ENCODE measurements around the gene TLCD3B.

TLCD3B gene, protein sequence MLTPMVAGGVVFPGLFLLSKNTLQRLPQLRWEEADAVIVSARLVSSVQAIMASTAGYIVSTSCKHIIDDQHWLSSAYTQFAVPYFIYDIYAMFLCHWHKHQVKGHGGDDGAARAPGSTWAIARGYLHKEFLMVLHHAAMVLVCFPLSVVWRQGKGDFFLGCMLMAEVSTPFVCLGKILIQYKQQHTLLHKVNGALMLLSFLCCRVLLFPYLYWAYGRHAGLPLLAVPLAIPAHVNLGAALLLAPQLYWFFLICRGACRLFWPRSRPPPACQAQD

DNA sequence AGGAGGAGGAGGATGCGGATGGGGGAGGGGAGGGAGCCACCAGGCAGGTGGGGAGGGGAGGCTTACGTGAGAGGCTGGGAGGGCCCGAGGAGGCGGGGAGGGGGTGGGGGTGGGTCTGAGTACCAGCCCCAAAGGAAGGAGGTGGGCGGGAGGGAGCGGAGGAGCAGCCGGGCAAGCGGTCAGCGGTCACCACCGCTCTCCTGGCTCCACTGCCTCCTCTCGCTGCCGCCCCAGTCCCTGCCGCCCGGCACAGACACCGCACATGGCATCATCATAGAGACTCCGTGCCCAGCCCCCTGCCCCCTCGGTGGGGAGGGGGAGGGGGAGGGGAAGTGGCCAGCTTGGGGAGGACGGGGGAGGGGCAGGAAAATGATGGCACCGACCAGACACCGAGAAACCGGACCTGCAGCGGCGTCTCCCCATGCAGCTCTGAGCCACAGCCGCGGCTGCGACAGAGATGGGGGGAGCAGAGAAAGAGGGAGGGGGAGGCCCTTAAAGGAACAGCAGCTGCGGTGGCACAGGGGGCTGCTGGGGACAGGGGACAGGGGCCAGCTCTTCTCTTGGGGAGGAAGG lies at the start of gene TLCD3B:
TLCD3B (minus strand) TSS at position 431 of the 573 bp plus-strand sequence. CDS start 744 bp downstream, outside the sequence.
- FAIRE-seq, result no peak

DNA sequence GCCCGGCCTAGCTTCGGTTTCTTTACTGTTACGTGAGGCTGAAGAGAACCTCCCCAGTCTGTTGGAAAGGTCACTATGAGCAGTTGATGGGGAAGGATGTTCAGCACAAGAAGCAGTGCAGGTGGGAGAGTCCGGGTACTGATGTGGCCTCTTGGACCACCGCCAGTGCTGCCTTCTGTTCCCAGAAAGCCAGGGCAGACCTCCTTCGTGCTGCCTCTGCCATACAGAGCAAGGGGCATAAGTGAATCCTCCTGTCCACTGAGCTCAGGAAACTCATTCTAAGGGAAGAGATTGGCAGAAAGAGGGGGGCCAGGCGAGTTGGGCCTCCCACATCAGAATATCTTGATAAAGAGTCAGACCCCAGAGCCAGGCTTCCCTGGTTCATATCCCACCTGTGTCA lies 48.4 kb upstream of the TLCD3B start:
- no peak for FAIRE-seq

DNA sequence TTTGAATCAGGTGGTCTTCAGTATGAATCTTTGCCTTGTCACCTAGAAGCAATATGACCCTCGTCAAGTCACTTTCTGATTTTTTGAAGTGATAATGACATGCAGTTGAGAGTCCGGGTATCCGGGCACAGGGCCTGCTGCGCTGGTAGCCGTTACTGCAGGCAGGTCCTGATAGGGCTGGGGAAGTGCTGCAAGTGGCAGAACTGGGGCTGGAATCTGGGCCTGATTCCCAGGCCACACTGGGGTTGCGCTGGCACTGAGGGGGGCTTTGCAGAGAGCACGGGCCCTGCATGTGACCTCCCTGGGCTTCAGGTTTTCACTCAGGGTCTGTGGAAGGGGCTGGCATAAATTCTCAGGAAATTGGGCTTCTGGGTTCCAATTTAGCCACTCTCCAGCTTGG lies 47.7 kb upstream of the TLCD3B start:
- no peak for FAIRE-seq

GRCh38 chr16:30077656-30078055 lies 46.6 kb upstream of the TLCD3B start:
- FAIRE-seq, result no peak

DNA sequence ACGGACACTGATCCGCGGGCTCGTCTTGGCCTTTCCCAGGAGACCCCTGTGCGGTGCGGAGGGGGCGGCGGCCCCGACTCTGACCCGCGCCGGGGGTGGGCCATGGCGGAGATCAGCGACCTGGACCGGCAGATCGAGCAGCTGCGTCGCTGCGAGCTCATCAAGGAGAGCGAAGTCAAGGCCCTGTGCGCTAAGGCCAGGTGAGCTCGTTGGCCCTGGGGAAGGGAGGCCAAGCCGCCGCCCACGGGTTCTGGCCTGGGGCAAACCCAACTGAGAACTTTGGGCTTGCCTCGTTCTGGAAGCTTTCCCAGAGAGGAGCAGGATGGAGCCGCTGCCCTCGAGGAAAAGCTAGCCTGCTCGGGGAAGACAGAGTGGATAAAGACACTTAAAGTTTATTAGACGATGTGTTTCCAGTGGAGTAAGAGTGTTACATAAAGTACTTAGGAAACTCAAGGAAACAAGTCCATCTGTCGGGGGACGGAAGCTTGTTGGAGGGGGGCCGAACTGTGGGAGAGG lies 45.3 kb upstream of the TLCD3B start:
- no peak for FAIRE-seq

GRCh38 chr16:30075503-30076275 lies 44.6 kb upstream of the TLCD3B start, which contains the start of gene PPP4C:
Gene PPP4C, plus strand, starts transcription at chr16:30075994. Its CDS starts 384 bp downstream, at chr16:30076378.
- no peak for FAIRE-seq

GRCh38 chr16:30070490-30070889 lies 39.4 kb upstream of the TLCD3B start:
- FAIRE-seq, result no peak

DNA sequence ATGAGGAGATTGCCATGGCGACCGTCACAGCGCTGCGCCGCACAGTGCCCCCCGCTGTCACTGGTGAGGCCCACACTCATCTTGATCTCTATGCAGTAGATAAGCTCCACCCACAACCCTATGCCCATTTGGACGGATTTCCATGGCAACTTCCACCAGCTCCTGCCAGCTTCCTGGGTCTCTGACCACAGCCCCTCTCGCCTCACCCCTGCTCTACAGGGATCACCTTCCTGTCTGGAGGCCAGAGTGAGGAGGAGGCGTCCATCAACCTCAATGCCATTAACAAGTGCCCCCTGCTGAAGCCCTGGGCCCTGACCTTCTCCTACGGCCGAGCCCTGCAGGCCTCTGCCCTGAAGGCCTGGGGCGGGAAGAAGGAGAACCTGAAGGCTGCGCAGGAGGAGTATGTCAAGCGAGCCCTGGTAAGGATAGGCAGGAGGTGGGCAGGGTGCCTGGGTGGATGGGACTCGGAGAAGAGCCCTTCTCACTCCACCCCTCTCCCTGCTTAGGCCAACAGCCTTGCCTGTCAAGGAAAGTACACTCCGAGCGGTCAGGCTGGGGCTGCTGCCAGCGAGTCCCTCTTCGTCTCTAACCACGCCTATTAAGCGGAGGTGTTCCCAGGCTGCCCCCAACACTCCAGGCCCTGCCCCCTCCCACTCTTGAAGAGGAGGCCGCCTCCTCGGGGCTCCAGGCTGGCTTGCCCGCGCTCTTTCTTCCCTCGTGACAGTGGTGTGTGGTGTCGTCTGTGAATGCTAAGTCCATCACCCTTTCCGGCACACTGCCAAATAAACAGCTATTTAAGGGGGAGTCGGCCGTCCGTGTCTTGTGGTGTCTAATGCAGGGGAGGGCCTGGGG lies 38.8 kb upstream of the TLCD3B start:
- FAIRE-seq, result no peak

GRCh38 chr16:30068750-30069610 lies 37.9 kb upstream of the TLCD3B start:
- FAIRE-seq, result no peak

- no peak for FAIRE-seq
Measured at GRCh38 chr16:30068333-30068732, 37.3 kb upstream of the TLCD3B start.

DNA sequence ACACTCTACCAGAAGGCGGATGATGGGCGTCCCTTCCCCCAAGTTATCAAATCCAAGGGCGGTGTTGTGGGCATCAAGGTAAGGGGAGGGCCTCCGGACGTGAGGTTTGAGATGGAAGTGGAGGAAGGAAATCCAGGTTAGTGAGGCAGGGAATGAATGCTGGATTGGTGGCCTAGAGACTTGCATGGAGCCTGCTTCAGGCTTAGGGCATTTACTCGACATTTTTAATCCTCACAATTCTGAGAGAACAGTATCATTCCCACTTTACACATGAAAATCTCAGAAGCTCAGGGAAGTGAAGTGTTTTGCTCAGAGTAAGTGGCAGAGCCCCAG lies 36.5 kb upstream of the TLCD3B start:
- no peak for FAIRE-seq

GRCh38 chr16:30066761-30067583 lies 35.9 kb upstream of the TLCD3B start:
- no peak for FAIRE-seq

DNA sequence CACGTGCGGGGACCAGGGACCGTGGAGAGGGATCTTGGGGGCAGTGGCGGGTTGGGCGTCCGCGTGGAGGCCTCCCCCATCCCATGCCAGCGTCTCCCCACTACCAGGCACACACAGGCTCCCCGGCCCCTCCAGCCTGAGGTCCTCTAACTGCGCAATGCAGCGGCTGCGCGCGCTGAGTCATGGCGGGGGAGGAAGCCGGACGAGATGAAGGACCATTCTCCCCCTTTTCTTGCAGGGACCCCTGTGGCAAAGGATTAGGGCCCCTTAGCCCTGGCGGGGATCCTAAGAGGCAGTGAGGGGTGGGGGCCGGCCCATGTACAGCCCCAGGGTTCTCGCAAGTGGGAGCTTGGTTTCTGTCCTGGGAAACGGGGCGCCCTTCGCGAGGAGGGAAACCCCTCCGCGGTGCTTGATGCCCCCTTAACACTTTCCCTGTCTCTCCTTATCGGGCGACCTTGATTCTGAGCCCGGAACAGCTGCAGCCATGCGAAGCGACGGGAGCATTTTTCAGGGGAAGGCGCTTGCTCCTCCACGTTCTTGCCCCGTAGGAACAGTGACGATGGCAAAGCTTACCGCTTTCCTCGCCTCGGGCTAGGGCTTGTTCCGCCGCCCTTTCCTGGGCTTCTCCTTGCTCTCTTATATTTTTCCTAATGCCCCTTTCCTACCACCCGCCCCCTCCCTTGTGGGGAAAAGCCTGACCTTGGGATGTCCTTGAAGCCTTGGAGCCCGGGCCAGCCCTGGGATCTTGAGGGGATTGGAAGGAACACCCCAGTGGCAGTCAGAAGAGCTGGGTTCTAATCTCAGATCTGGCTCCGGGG lies 35.1 kb upstream of the TLCD3B start:
- FAIRE-seq, result no peak

DNA sequence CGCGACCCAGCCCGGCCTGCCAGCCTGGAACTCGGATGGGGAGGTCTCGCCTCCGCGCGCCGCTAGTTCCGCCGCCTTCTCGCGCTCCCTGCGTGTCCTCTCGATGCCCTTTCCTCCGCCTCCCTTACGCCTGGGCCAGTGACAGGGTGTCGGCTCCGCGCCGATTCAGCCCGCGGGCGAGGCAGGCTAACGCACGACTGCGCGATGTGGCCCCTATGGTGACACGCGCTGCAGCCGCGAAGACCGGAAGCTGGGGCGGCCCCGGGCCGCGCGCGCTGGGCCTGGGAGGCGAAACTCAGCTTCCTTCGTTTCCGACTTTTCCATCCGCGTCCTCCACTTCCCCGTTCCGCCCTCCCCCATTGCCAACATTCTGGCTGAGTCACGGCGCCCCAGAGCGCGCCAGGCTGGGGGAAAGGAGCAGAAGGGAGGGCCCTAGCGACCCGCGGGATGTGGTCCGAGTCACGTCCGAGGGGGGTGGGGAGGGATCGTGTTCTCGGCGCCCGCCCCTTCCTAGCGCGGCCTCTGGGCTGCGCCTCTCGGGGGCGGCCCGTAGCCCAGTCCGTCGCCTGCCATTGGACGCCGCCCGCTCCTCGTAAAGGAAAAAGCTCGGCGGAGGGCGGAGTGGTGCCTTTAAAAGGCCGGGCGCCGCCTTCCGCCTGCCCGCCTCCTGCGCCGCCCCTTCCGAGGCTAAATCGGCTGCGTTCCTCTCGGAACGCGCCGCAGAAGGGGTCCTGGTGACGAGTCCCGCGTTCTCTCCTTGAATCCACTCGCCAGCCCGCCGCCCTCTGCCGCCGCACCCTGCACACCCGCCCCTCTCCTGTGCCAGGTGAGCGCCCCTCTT lies 34.3 kb upstream of the TLCD3B start, which contains the start of gene ALDOA:
ALDOA (plus strand) TSS at position 659 of the 841 bp plus-strand sequence. CDS start 1,138 bp downstream, outside the sequence.
- FAIRE-seq, result no peak

DNA sequence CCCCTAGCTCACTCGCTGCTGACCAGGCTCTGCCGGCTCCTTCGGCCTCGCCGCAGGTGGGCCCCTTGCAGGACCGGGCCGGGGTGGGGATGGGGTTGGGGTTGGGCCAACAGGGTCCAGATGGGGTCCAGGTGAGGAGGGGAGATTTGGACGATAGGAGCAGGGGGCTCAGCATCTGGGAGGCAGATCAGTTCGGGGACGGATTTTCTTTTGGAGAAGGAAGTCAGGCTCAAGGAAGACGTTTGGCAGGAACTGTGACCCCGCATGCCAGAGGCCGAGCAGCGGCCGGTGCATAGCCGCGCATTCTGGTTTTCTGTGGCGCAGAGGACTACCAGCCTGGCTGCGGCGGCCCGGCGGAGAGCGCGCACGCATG lies 33.6 kb upstream of the TLCD3B start:
- no peak for FAIRE-seq

- no peak for FAIRE-seq
Measured at GRCh38 chr16:30063893-30064728, 33.0 kb upstream of the TLCD3B start.

GRCh38 chr16:30063278-30063892 lies 32.3 kb upstream of the TLCD3B start:
- no peak for FAIRE-seq
